HepG2 (cell line): ENCODE results near the gene CNTN2. TPM values are rescaled to one million over a fixed set of nuclear protein-coding genes. Genes with fewer than 3 reads are reported as not detected.

Source experiments
- ATF6 ChIP-seq: sonication (generic); formaldehyde crosslinking; conservative IDR thresholded peaks from 2 replicates; pipeline ENCODE4 v1.4.0; 2020; ENCODE audit warnings: missing genetic modification reagents
- HDAC1 ChIP-seq: sonication (generic); formaldehyde crosslinking; IDR thresholded peaks from 2 replicates; pipeline ENCODE4 v1.5.1; 2020; ENCODE audit warnings: mild to moderate bottlenecking, missing genetic modification reagents
- ISL2 ChIP-seq: sonication (generic); formaldehyde crosslinking; IDR thresholded peaks from 2 replicates; pipeline ENCODE4 v1.5.0; 2020; ENCODE audit warnings: missing genetic modification reagents
- MAFK ChIP-seq, 2 experiments: IDR thresholded peaks in 1 of 2; conservative IDR thresholded peaks in 1 of 2; 2 replicates each; pipeline ENCODE4 v1.6.1; 2011; ENCODE audit warnings: improper control_type of control experiment in 2 of 2, low read length in 2 of 2
- MIXL1 ChIP-seq: IDR thresholded peaks from 2 replicates; pipeline ENCODE4 v1.6.1; 2016
- MYC ChIP-seq: sonication (generic); formaldehyde crosslinking; IDR thresholded peaks from 2 replicates; pipeline ENCODE4 v1.9.0; 2021; ENCODE audit warnings: missing genetic modification reagents, borderline replicate concordance
- NR2C2 ChIP-seq: sonication (generic); formaldehyde crosslinking; IDR thresholded peaks from 2 replicates; pipeline ENCODE4 v1.4.0; 2020; ENCODE audit warnings: missing genetic modification reagents, mild to moderate bottlenecking, moderate library complexity, borderline replicate concordance
- NR2F1 ChIP-seq, 2 experiments: fragments of 450-650 bp in 1 of 2; formaldehyde crosslinking in 1 of 2; IDR thresholded peaks; 2 replicates each; pipeline versions ENCODE4 v1.5.0 to v1.6.1; 2016 to 2020; ENCODE audit warnings: mild to moderate bottlenecking in 1 of 2, missing compliant biosample characterization in 1 of 2, missing genetic modification reagents in 1 of 2, moderate library complexity in 1 of 2
- SKIL ChIP-seq: sonication (generic); formaldehyde crosslinking; IDR thresholded peaks from 2 replicates; pipeline ENCODE4 v1.8.0; 2022; ENCODE audit warnings: missing genetic modification reagents, mild to moderate bottlenecking, moderate library complexity, borderline replicate concordance
- SNAPC4 ChIP-seq: sonication (generic); formaldehyde crosslinking; IDR thresholded peaks from 2 replicates; pipeline ENCODE4 v1.4.0; 2020; ENCODE audit warnings: mild to moderate bottlenecking, missing genetic modification reagents
- TCF7L2 ChIP-seq: IDR thresholded peaks from 2 replicates; pipeline ENCODE4 v1.6.1; 2011; ENCODE audit warnings: mild to moderate bottlenecking, low read depth, low read length, moderate library complexity
- TIGD3 ChIP-seq: sonication (generic); formaldehyde crosslinking; IDR thresholded peaks from 2 replicates; pipeline ENCODE4 v1.5.1; 2020; ENCODE audit warnings: mild to moderate bottlenecking, missing genetic modification reagents, borderline replicate concordance
- ZNF234 ChIP-seq: sonication (generic); formaldehyde crosslinking; conservative IDR thresholded peaks from 2 replicates; pipeline ENCODE4 v1.5.1; 2020; ENCODE audit warnings: mild to moderate bottlenecking, missing genetic modification reagents
- ZNF441 ChIP-seq: sonication (generic); formaldehyde crosslinking; IDR thresholded peaks from 2 replicates; pipeline ENCODE4 v1.7.0; 2021; ENCODE audit warnings: missing genetic modification reagents, borderline replicate concordance
- ZNF567 ChIP-seq: sonication (generic); formaldehyde crosslinking; IDR thresholded peaks from 2 replicates; pipeline ENCODE4 v1.8.1; 2023; ENCODE audit warnings: mild to moderate bottlenecking, missing genetic modification reagents, borderline replicate concordance
- ZNF569 ChIP-seq: sonication (generic); formaldehyde crosslinking; IDR thresholded peaks from 2 replicates; pipeline ENCODE4 v1.5.0; 2020; ENCODE audit warnings: mild to moderate bottlenecking, missing genetic modification reagents, moderate library complexity, borderline replicate concordance
- ZNF644 ChIP-seq: IDR thresholded peaks from 2 replicates; pipeline ENCODE4 v1.6.1; 2016; ENCODE audit warnings: low read depth
- polyA plus RNA-seq, 8 experiments: library from polyadenylated mRNA; depleted of rRNA in 3 of 8; stranded (reverse) in 7 of 8; unstranded in 1 of 8; fragments of >200 nt; fragmentation: Illumina TruSeq in 4 of 8; extraction: Trizol in 4 of 8; gene quantifications; 2 replicates each; pipeline versions ENCODE4 v1.2.1 to v1.2.3, GENCODE V29; 2011 to 2016; ENCODE audit warnings: low read depth in 4 of 8, missing spikeins in 1 of 8, mixed read lengths in 1 of 8; ENCODE audit not compliant: insufficient read depth in 1 of 8
- total RNA-seq, 5 experiments: library from RNA; depleted of rRNA; stranded (reverse); fragments of >200 nt; fragmentation: Illumina TruSeq; extraction: Trizol; gene quantifications; 2 replicates each; pipeline ENCODE4 v1.2.3, GENCODE V29; 2016; ENCODE audit warnings: low read depth in 1 of 5

The CNTN2 gene
- total and polyA plus RNA-seq, 2 of the 13 experiments (the other 11 are each of a cell fraction or from before 2014, with no cell fraction given): not detected

DNA sequence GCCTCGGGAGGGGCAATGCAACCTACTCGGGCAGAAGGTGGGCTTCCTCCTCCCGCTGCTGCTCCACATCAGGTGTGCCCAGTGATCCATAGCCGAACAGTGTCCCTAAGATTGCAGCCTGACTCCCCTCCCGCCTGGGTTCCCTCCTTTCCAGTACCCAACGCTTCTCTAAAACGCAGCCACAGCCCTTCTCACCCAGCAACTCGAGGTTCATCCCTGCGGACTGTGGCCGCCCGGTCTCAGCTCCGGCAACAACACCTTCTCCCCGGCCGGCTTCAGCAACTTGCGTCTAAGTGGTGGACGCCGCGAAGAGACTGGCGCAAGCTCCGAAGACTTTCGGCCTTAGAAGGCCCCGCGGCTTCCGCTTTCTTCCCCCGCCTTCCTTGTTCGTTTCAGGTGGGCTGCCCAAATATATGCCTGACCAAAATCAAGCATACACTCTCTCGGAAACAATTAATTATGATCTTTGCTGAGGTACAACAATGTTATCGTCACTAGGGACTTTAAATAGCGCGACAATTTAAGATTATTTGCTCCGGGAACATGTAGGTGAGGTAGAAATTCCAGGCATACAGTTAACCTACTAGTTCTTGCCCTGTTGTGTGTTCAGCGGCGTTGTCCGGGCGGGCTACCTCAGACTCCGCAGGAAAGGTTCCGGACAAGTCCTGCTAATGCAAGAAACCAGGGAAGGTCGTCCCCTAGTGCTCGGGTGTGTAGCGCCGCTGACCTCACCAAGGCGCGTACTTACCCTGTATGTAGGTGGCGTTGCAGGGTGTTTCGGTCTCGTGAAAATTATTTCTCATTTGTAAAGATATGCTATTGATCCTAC lies 78.9 kb downstream of the CNTN2 start, which contains the start of gene RBBP5 (continued):
- TF ChIP-seq SKIL (CRISPR knock-in tag) (0 out of 2 replicates have a peak, but pooled peaks have one; percentile 16), ZNF441 (CRISPR knock-in tag) (peak; percentile 54; the same call in 1 of the 2 replicates), TCF7L2 (no peak), ATF6 (CRISPR knock-in tag) (0 out of 2 replicates have a peak, but pooled peaks have one; percentile 74), ZNF569 (CRISPR knock-in tag) (no peak), ZNF567 (CRISPR knock-in tag) (no peak), TIGD3 (CRISPR knock-in tag) (no peak), NR2F1 (CRISPR knock-in tag; IDR thresholded peaks at IDR 0.05) (peak in 1 of 2 experiments; percentile 60; a peak in 2 of 4 replicates), NR2C2 (CRISPR knock-in tag) (peak; percentile 91), ZNF234 (0 out of 2 replicates have a peak, but pooled peaks have one; percentile 53), ZNF644 (CRISPR knock-in tag) (no peak; the same call in 1 of the 2 replicates), ISL2 (CRISPR knock-in tag) (peak; percentile 70; the same call in 1 of the 2 replicates), MIXL1 (CRISPR knock-in tag) (peak; percentile 69), HDAC1 (CRISPR knock-in tag) (peak; percentile 92), MYC (CRISPR knock-in tag) (no peak), MAFK (conservative IDR thresholded peaks at IDR 0.05 in 1 of 2, IDR thresholded peaks at IDR 0.05 in 1 of 2; ENCODE audit: low read length in 2 of 2) (no peak), SNAPC4 (CRISPR knock-in tag) (0 out of 2 replicates have a peak, but pooled peaks have one; percentile 27)
